Gastroesophageal sphincter (tissue), 3 donors: ENCODE data around the gene TEC.

Experiments
- CTCF ChIP-seq, 4 experiments: fragments of 200-600 bp in 2 of 4; fragments of 450-650 bp in 2 of 4; sonication (generic) in 1 of 4; IDR thresholded peaks; one replicate each; pipeline ENCODE4 v1.5.1; 2017 to 2019; ENCODE audit warnings: antibody characterized with exemption in 4 of 4, mild to moderate bottlenecking in 2 of 4, moderate library complexity in 2 of 4
- POLR2A ChIP-seq, 2 donors: fragments of 450-650 bp; IDR thresholded peaks; one replicate each; pipeline ENCODE4 v1.6.1; 2017; ENCODE audit warnings: antibody characterized with exemption in 2 of 2, mild to moderate bottlenecking in 2 of 2, moderate library complexity in 1 of 2

GRCh38 chr4:48195853-48196252 lies 73.8 kb downstream of the TEC start:
- TF ChIP-seq CTCF (IDR thresholded peaks at IDR 0.05) (no peak), POLR2A (IDR thresholded peaks at IDR 0.05) (no peak)
